Endothelial cell of umbilical vein (primary cell): ENCODE results near the gene MEGF10. TPM values are rescaled to one million over a fixed set of nuclear protein-coding genes. Genes with fewer than 3 reads are reported as not detected.

Experiments used
- BruUV-seq: library from RNA; stranded (reverse); fragments of 400-500 nt; replicated peaks from 2 replicates; lab custom pipeline; 2021; lab: Mats Ljungman, UMichigan
- CTCF ChIA-PET: fragments of 300-600, 350-600 bp; sonication (Branson Sonifier 250); formaldehyde crosslinking; loops from one replicate; lab custom pipeline; 2021; ENCODE audit warnings: antibody characterized with exemption, inconsistent platforms; lab: Charles Lee
- POLR2A ChIA-PET: fragments of 300-600, 350-600 bp; sonication (Branson Sonifier 250); formaldehyde crosslinking; loops from one replicate; lab custom pipeline; 2021; ENCODE audit warnings: antibody characterized with exemption, inconsistent platforms; lab: Charles Lee
- DNase-seq: peaks from one replicate; pipeline ENCODE4 v3.0.0-alpha.2; 2011; ENCODE audit warnings: low read depth, low spot score
- FAIRE-seq: peaks from 2 replicates; lab custom pipeline; 2011; peaks lifted over from hg19 to GRCh38; lab: Jason Lieb, UNC
- H2AFZ ChIP-seq: 2 replicates; pipeline ENCODE4 v1.6.0; 2012; ENCODE audit warnings: low read depth, low read length, control low read depth, inconsistent platforms
- H3K27ac ChIP-seq: 2 replicates; pipeline ENCODE4 v1.5.1; 2011; ENCODE audit warnings: low read depth, mild to moderate bottlenecking, control low read depth, low read length, moderate library complexity; ENCODE audit not compliant: insufficient read depth
- H3K27me3 ChIP-seq, 2 experiments: 2 replicates each; pipeline versions ENCODE4 v1.6.0 to v1.6.1; 2011; ENCODE audit warnings: low read length in 2 of 2, mixed read lengths in 1 of 2; ENCODE audit not compliant: control insufficient read depth in 2 of 2, insufficient read depth in 2 of 2
- H3K36me3 ChIP-seq, 2 experiments: 2 replicates in 1 of 2; 3 replicates in 1 of 2; pipeline ENCODE4 v1.5.1; 2011; ENCODE audit warnings: low read length in 2 of 2, mild to moderate bottlenecking in 1 of 2, moderate library complexity in 1 of 2; ENCODE audit not compliant: control insufficient read depth in 2 of 2, insufficient read depth in 2 of 2; ENCODE audit errors: extremely low read depth in 1 of 2
- H3K4me1 ChIP-seq: 3 replicates; pipeline ENCODE4 v1.5.1; 2011; ENCODE audit warnings: mild to moderate bottlenecking, low read length; ENCODE audit not compliant: control insufficient read depth, insufficient read depth; ENCODE audit errors: extremely low read depth
- H3K4me2 ChIP-seq: 2 replicates; pipeline ENCODE4 v1.6.1; 2011; ENCODE audit warnings: low read length, control low read depth, mixed read lengths; ENCODE audit not compliant: insufficient read depth
- H3K4me3 ChIP-seq, 3 experiments: fragments of 200-600 bp in 1 of 3; sonication (generic), shearing (Covaris generic) in 1 of 3; replicated peaks in 1 of 3; 2 replicates each; pipeline ENCODE4 v1.5.1; 2011 to 2016; ENCODE audit warnings: control low read depth in 3 of 3, low read length in 3 of 3, mild to moderate bottlenecking in 2 of 3, inconsistent platforms in 1 of 3, low read depth in 1 of 3, moderate library complexity in 1 of 3; ENCODE audit not compliant: insufficient read depth in 1 of 3
- H3K79me2 ChIP-seq: 2 replicates; pipeline ENCODE4 v1.6.0; 2012; ENCODE audit warnings: low read length, inconsistent platforms; ENCODE audit not compliant: control insufficient read depth, insufficient read depth
- H3K9ac ChIP-seq: replicated peaks from 2 replicates; pipeline ENCODE3; 2011; ENCODE audit warnings: low read length, control low read depth; ENCODE audit not compliant: insufficient read depth; ENCODE audit errors: extremely low read depth
- H3K9me1 ChIP-seq: replicated peaks from 3 replicates; pipeline ENCODE4 v1.6.0; 2011; ENCODE audit warnings: mild to moderate bottlenecking, low read length; ENCODE audit not compliant: control insufficient read depth, insufficient read depth; ENCODE audit errors: extremely low read depth
- H3K9me3 ChIP-seq: replicated peaks from 2 replicates; pipeline ENCODE4 v1.5.1; 2012; ENCODE audit warnings: low read length, inconsistent platforms; ENCODE audit not compliant: control insufficient read depth, insufficient read depth
- H4K20me1 ChIP-seq: replicated peaks from 2 replicates; pipeline ENCODE3; 2011; ENCODE audit warnings: mild to moderate bottlenecking, low read length; ENCODE audit not compliant: control insufficient read depth, insufficient read depth; ENCODE audit errors: extremely low read depth
- EZH2 ChIP-seq: IDR thresholded peaks from 2 replicates; pipeline ENCODE4 v1.6.1; 2012; ENCODE audit warnings: borderline replicate concordance, low read depth, mild to moderate bottlenecking, moderate library complexity, low read length, inconsistent platforms; ENCODE audit not compliant: severe bottlenecking
- GATA2 ChIP-seq: IDR thresholded peaks from 2 replicates; pipeline ENCODE4 v1.7.0; 2011; ENCODE audit warnings: low read depth, mild to moderate bottlenecking, moderate library complexity, mixed read lengths, low read length; ENCODE audit not compliant: insufficient read length, insufficient read depth
- JUN ChIP-seq: IDR thresholded peaks from 2 replicates; pipeline ENCODE4 v1.6.1; 2011; ENCODE audit warnings: borderline replicate concordance, low read depth; ENCODE audit not compliant: insufficient read length, insufficient read depth
- dilution Hi-C: fragments of 300-500 bp; cut with MboI; formaldehyde crosslinking; loops from one replicate; pipeline ENCODE4 v1.15.0; 2019; ENCODE audit warnings: low sequenced_read_pairs; ENCODE audit not compliant: extremely low pct_ligation_motif_present
- intact Hi-C: fragments of 100-400 bp; cut with micrococcal nuclease; formaldehyde crosslinking; loops from one replicate; pipeline ENCODE4 v1.10.0; 2022
- polyA plus RNA-seq, 4 experiments: library from polyadenylated mRNA; depleted of rRNA in 3 of 4; stranded (reverse) in 3 of 4; unstranded in 1 of 4; fragments of >200 nt; gene quantifications; 2 replicates each; pipeline versions ENCODE4 v1.2.1 to v1.2.3, GENCODE V29; 2011 to 2012; ENCODE audit warnings: missing spikeins in 1 of 4
- total RNA-seq: library from RNA; stranded (reverse); gene quantifications from 2 replicates; pipeline ENCODE4 v1.2.3, GENCODE V29; 2021

The MEGF10 gene
- total and polyA plus RNA-seq, 2 donors (not counting 3 experiments of a cell fraction or from before 2014, with no cell fraction given): 0.30 to 1.00 TPM

- no peak for FAIRE-seq
- DNase-seq: no peak
- no peaks in the 10 kb centered on the region for H3K9me1 ChIP-seq
- CTCF ChIA-PET: no interaction called here
- peaks cover 0 to 3% of the 10 kb centered on the region in 2 experiments for H3K27me3 ChIP-seq
- no peaks in the 10 kb centered on the region for H3K36me3 ChIP-seq
- no peak overlapping the region for H2AFZ ChIP-seq
- intact Hi-C loops (no loop called here), dilution Hi-C loops (no loop called here)
- no peaks in the 10 kb centered on the region for H3K9me3 ChIP-seq
- no TSS peak for BruUV-seq
- no peak overlapping the region for H3K27ac ChIP-seq
- POLR2A ChIA-PET: no interaction called here
- no peak overlapping the region for H3K4me2 ChIP-seq
- no peak overlapping the region for H3K9ac ChIP-seq
- H4K20me1 ChIP-seq: no peaks in the 10 kb centered on the region
- no peaks in the 10 kb centered on the region for H3K4me1 ChIP-seq
- H3K79me2 ChIP-seq: no peaks in the 10 kb centered on the region
- TF ChIP-seq GATA2: no peak
- H3K4me3 ChIP-seq: no peak overlapping the region
These were observed 132.7 kb downstream of the MEGF10 start for GRCh38 chr5:127423173-127423798.

DNA sequence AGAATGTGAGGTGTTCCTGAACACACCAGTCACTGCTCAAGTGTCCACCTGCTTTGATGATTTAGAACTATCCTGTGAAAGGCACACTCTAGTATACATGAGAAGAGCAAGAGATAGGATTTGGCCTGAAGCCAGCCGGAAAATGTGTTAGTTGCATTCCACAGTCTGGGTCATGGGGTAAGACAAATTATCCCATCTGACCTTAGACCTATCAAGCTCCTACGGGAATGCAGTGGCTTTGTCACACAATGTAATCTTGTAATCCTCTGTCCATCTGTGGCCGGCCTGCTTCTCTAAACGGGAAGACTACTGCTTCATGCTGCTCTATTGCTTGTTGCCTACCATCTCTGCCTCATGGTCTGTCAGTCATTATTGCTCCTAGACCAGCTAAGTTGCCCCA is 134.4 kb downstream of the MEGF10 start:
- intact Hi-C loops: no loop called here
- no peaks in the 10 kb centered on the region for H3K9me3 ChIP-seq
- no peaks in the 10 kb centered on the region for H3K4me1 ChIP-seq
- no TSS peak for BruUV-seq
- no peaks in the 10 kb centered on the region for H3K79me2 ChIP-seq
- dilution Hi-C loops: no loop called here
- H3K36me3 ChIP-seq: no peaks in the 10 kb centered on the region
- ChIA-PET POLR2A (no interaction called here), CTCF (no interaction called here)
- H3K27ac ChIP-seq: no peak overlapping the region
- TF ChIP-seq JUN (no peak), EZH2 (no peak), GATA2 (no peak)
- H3K4me2 ChIP-seq: no peak overlapping the region
- FAIRE-seq: no peak
- H2AFZ ChIP-seq: no peak overlapping the region
- H3K27me3 ChIP-seq: peaks cover 0 to 6% of the 10 kb centered on the region in 2 experiments
- H3K9me1 ChIP-seq: no peaks in the 10 kb centered on the region
- H3K9ac ChIP-seq: no peak overlapping the region
- H3K4me3 ChIP-seq: no peak overlapping the region
- no peaks in the 10 kb centered on the region for H4K20me1 ChIP-seq
- no peak for DNase-seq
